ENCODE results near the gene DSE.

DNA sequence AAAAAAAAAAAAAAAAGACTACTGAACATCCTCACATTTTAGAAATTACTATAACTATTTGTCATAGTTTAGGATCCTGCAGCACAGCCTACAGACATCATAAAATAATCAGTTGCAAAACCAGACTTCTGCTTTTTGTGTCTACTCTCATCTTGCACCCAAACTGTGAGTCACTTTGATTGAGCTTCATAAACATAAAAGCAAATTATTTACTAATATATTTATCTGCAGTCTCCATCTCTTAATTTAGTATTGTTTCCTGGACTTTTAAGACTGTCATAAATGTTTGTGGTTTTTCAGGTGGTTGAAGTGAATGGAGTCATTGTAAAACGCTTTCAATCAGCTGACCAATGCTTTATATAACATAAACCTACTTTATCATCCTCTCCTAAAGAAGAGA lies 75.7 kb downstream of the DSE start:
- TF ChIP-seq POLR2A (IDR thresholded peaks at IDR 0.05; ENCODE audit: low read depth) (no peak), CTCF (IDR thresholded peaks at IDR 0.05) (no peak), POLR2AphosphoS5 (IDR thresholded peaks at IDR 0.05) (no peak), EP300 (IDR thresholded peaks at IDR 0.05) (no peak)
